GM12865 (cell line): Measurements from ENCODE around the gene GSC.
"Not testable (repeated sequence)": the region's sequence is repeated elsewhere in the genome, so short reads cannot be mapped to it uniquely, and the experiment has no call there.

Source experiments
- DNase-seq: peaks from one replicate; pipeline ENCODE4 v3.0.0; 2010; ENCODE audit warnings: low read depth
- H3K4me3 ChIP-seq: 2 replicates; pipeline ENCODE4 v1.5.1; 2011; ENCODE audit warnings: mild to moderate bottlenecking, low read depth, low read length, control low read depth
- CTCF ChIP-seq: IDR thresholded peaks from 2 replicates; pipeline ENCODE4 v1.5.1; 2011; ENCODE audit warnings: low read length, control low read depth, low read depth, inconsistent platforms; ENCODE audit not compliant: insufficient read depth; ENCODE audit errors: missing control alignments

Gene GSC

GRCh38 chr14:94754391-94754942, 15.4 kb downstream of the GSC start:
- TF ChIP-seq CTCF, result no peak

GRCh38 chr14:94752591-94753436, 17.1 kb downstream of the GSC start:
- no peak for DNase-seq
- no peak for TF ChIP-seq CTCF
- no peak overlapping the region for H3K4me3 ChIP-seq

More at GRCh38 chr14:94754391-94754942, 15.4 kb downstream of the GSC start:
- no peak for DNase-seq
- no peak overlapping the region for H3K4me3 ChIP-seq

- no peak overlapping the region for H3K4me3 ChIP-seq
- no peak for TF ChIP-seq CTCF
- no peak for DNase-seq
These were observed 18.0 kb downstream of the GSC start for GRCh38 chr14:94751956-94752355.

GRCh38 chr14:94751321-94751720, 18.6 kb downstream of the GSC start:
- no peak overlapping the region for H3K4me3 ChIP-seq
- no peak for DNase-seq
- no peak for TF ChIP-seq CTCF

- no peak for TF ChIP-seq CTCF
These were observed 19.5 kb downstream of the GSC start for GRCh38 chr14:94750371-94750770.

GRCh38 chr14:94748667-94749347, 21.1 kb downstream of the GSC start:
- peak; percentile 54 for DNase-seq
- H3K4me3 ChIP-seq, result no peak overlapping the region
- TF ChIP-seq CTCF, result peak; percentile 61

More at GRCh38 chr14:94750371-94750770, 19.5 kb downstream of the GSC start:
- H3K4me3 ChIP-seq, result no peak overlapping the region
- no peak for DNase-seq

DNA sequence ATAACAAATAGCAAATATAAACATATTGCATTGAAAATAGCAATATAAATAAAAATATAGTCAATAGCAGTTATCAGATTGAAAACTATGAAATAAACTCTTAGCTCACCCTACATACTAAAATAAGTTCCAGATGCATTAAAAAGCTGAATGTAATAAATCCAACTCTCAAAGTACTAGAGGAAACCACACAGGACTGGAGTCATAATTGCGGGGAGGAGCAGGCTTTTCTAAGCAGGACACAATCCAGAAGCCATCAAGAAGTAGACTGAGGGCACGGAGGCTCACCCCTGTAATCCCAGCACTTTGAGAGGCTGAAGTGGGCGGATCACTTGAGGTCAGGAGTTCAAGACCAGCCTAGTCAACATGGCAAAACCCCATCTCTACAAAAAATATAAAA, 22.2 kb downstream of the GSC start:
- no peak for DNase-seq
- TF ChIP-seq CTCF, result no peak
- H3K4me3 ChIP-seq, result no peak overlapping the region

DNA sequence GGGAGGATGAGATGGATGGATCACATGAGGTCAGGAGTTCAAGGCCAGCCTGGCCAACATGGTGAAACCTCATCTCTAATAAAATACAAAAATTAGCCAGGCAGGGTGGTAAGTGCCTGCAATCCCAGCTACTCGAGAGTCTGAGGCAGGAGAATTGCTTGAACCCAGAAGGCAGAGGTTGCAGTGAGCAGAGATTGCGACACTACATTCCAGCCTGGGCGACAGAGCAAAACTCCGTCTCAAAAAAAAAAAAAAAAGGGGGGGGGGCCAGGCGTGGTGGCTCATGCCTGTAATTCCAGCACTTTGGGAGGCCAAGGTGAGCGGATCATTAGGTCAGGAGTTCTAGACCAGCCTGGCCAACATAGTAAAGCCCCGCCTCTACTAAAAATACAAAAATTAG, 22.8 kb downstream of the GSC start:
- H3K4me3 ChIP-seq, DNase-seq: not testable (repeated sequence)
